K562 (cell line): ENCODE results near the gene HAGHL. TPM values are rescaled to one million over a fixed set of nuclear protein-coding genes. Genes with fewer than 3 reads are reported as not detected.

ENCODE experiments used
- ARID1B ChIP-seq: fragments of 450-650 bp; IDR thresholded peaks from 2 replicates; pipeline ENCODE4 v1.6.1; 2016; ENCODE audit warnings: antibody characterized with exemption, mild to moderate bottlenecking, inconsistent platforms
- ATF2 ChIP-seq: sonication (generic); formaldehyde crosslinking; IDR thresholded peaks from 2 replicates; pipeline ENCODE4 v1.8.1; 2022; ENCODE audit warnings: missing genetic modification reagents
- BRD4 ChIP-seq: fragments of 200-600 bp; sonication (generic); IDR thresholded peaks from 2 replicates; pipeline ENCODE4 v1.6.1; 2017; ENCODE audit warnings: inconsistent platforms
- CCNT2 ChIP-seq: IDR thresholded peaks from 2 replicates; pipeline ENCODE4 v1.6.1; 2011; ENCODE audit warnings: borderline replicate concordance, low read depth, mild to moderate bottlenecking, moderate library complexity, mixed read lengths, low read length; ENCODE audit not compliant: insufficient read length; ENCODE audit errors: extremely low read depth
- ERF ChIP-seq: fragments of 450-650 bp; formaldehyde crosslinking; IDR thresholded peaks from 2 replicates; pipeline ENCODE4 v1.4.0; 2020; ENCODE audit warnings: mild to moderate bottlenecking, mixed read lengths
- ETV5 ChIP-seq: sonication (generic); formaldehyde crosslinking; IDR thresholded peaks from 2 replicates; pipeline ENCODE4 v1.4.0; 2020; ENCODE audit warnings: low read depth, mild to moderate bottlenecking, missing genetic modification reagents
- HCFC1 ChIP-seq: IDR thresholded peaks from 2 replicates; pipeline ENCODE4 v1.6.1; 2012; ENCODE audit warnings: low read depth, low read length, improper control_type of control experiment
- MEF2A ChIP-seq: IDR thresholded peaks from 2 replicates; pipeline ENCODE4 v1.6.1; 2011; ENCODE audit warnings: low read depth, mild to moderate bottlenecking, low read length, moderate library complexity; ENCODE audit not compliant: control insufficient read depth
- NKRF ChIP-seq: fragments of 450-650 bp; IDR thresholded peaks from 2 replicates; pipeline ENCODE4 v1.6.1; 2016; ENCODE audit warnings: borderline replicate concordance
- RUNX1 ChIP-seq: sonication (generic); IDR thresholded peaks from 2 replicates; pipeline ENCODE4 v1.6.1; 2016; ENCODE audit warnings: antibody characterized with exemption, low read depth
- TCF15 ChIP-seq: fragments of 250-450 bp; sonication (Bioruptor Pico); IDR thresholded peaks from 2 replicates; pipeline ENCODE4 v1.8.0; 2022; ENCODE audit warnings: moderate library complexity, mild to moderate bottlenecking, inconsistent platforms
- TEAD4 ChIP-seq, 2 experiments: sonication (generic) in 1 of 2; formaldehyde crosslinking in 1 of 2; IDR thresholded peaks; 2 replicates each; pipeline versions ENCODE4 v1.6.1 to v1.8.0; 2012 to 2022; ENCODE audit warnings: borderline replicate concordance in 1 of 2, inconsistent platforms in 1 of 2, low read length in 1 of 2, mild to moderate bottlenecking in 1 of 2, missing genetic modification reagents in 1 of 2
- U2AF2 ChIP-seq: fragments of 200-400 bp; formaldehyde crosslinking; optimal IDR thresholded peaks from 2 replicates; pipeline ENCODE3; 2017; ENCODE audit warnings: low read depth, mild to moderate bottlenecking, low read length
- ZNF282 ChIP-seq: sonication (generic); formaldehyde crosslinking; IDR thresholded peaks from 2 replicates; pipeline ENCODE4 v1.8.1; 2023; ENCODE audit warnings: missing genetic modification reagents
- polyA plus RNA-seq, 8 experiments: library from polyadenylated mRNA; depleted of rRNA in 4 of 8; stranded (reverse) in 5 of 8; unstranded in 3 of 8; fragments of >200 nt; fragmentation: Nextera tagmentation in 2 of 8; fragmentation: Illumina TruSeq in 1 of 8; extraction: Ambion mirVana in 2 of 8; extraction: Trizol in 1 of 8; gene quantifications; 2 replicates each; pipeline versions ENCODE4 v1.2.1 to v1.2.3, GENCODE V29; 2011 to 2014; ENCODE audit warnings: inconsistent platforms in 1 of 8, missing spikeins in 1 of 8
- total RNA-seq, 7 experiments: library from RNA; depleted of rRNA in 6 of 7; stranded (reverse); fragments of >200 nt in 6 of 7; fragmentation: Illumina TruSeq in 2 of 7; extraction: Trizol in 2 of 7; gene quantifications; 2 replicates each; pipeline versions ENCODE4 v1.2.1 to v1.2.3, GENCODE V29; 2011 to 2021; ENCODE audit warnings: low replicate concordance in 1 of 7
- TF ChIP-seq, protein P1 (sequence below): fragments of 450-650 bp; conservative IDR thresholded peaks from 2 replicates; pipeline ENCODE4 v1.6.1; 2016; ENCODE audit warnings: missing genetic modification characterization, low read depth, mild to moderate bottlenecking, control low read depth, missing compliant biosample characterization
- TF ChIP-seq, protein P2 (sequence below), 3 experiments: fragments of 200-800 bp in 1 of 3; sonication (Bioruptor generic) in 1 of 3; sonication (generic) in 1 of 3; formaldehyde crosslinking in 1 of 3; IDR thresholded peaks; 2 replicates each; pipeline versions ENCODE4 v1.6.1 to v1.8.0; 2016 to 2022; ENCODE audit warnings: mild to moderate bottlenecking in 2 of 3, missing compliant biosample characterization in 2 of 3, missing genetic modification characterization in 2 of 3, missing genetic modification reagents in 1 of 3
- TF ChIP-seq, protein P3 (sequence below): fragments of 450-650 bp; IDR thresholded peaks from 2 replicates; pipeline ENCODE4 v1.6.1; 2014; ENCODE audit warnings: low read depth, mild to moderate bottlenecking, moderate library complexity, borderline replicate concordance

Gene HAGHL
- total and polyA plus RNA-seq, 9 of the 15 experiments (the other 6 are each of a cell fraction or from before 2014, with no cell fraction given), result 0.31 to 83.4 (median 20.7) TPM

DNA sequence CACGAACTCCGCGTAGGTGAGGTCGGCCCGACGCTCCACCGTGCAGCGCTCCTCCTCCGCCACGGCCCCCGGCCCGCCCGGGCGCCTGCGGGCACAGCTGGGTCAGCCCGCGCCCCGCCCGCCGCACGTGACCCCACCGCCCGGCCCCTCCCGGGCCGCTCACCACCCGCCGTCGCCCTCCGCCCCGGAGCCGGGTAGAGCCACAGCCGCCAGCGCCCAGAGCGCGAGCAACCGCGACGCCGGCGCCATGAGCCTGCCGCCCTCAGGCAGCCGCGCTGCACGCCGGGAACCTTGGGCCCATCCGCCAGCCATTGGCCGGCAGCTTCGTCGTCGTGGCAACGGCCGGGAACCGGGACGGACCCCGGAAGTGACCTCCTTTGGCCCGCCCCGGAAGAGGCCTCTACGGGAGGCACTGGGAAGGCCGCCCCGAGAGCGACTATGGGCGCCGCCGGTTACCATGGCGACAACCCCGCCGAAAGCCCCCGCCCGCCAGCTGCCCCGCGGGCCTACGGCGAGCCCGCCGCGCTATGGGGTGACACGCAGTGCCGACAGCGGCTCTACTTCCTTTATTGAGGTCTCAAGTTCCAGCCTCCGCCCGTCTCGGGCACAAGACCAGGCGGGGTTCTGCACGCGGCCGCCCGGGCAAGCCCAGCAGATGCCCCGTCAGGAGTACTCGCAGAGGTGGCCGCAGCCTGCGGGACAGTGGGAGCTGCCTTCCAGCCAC, 42.7 kb upstream of the HAGHL start, which contains the start of gene JMJD8 (continued):
- TF ChIP-seq ATF2 (CRISPR knock-in tag) (0 out of 2 replicates have a peak, but pooled peaks have one; percentile 4), MEF2A (no peak), TEAD4 (IDR thresholded peaks at IDR 0.05; ENCODE audit: low read length) (0 out of 2 replicates have a peak, but pooled peaks have one; percentile 26), TEAD4 (CRISPR knock-in tag; IDR thresholded peaks at IDR 0.05; ENCODE audit: borderline replicate concordance) (no peak), BRD4 (no peak), TCF15 (CRISPR knock-in tag) (no peak), ETV5 (CRISPR knock-in tag) (peak; percentile 58), CCNT2 (peak; percentile 87), NKRF (no peak), ZNF282 (0 out of 2 replicates have a peak, but pooled peaks have one; percentile 12), HCFC1 (peak; percentile 71), RUNX1 (no peak), ARID1B (no peak), ERF (CRISPR knock-in tag) (peak; percentile 36), U2AF2 (no peak)
- TF ChIP-seq, protein P1, sequence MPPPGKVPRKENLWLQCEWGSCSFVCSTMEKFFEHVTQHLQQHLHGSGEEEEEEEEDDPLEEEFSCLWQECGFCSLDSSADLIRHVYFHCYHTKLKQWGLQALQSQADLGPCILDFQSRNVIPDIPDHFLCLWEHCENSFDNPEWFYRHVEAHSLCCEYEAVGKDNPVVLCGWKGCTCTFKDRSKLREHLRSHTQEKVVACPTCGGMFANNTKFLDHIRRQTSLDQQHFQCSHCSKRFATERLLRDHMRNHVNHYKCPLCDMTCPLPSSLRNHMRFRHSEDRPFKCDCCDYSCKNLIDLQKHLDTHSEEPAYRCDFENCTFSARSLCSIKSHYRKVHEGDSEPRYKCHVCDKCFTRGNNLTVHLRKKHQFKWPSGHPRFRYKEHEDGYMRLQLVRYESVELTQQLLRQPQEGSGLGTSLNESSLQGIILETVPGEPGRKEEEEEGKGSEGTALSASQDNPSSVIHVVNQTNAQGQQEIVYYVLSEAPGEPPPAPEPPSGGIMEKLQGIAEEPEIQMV (tag), result no peak
- TF ChIP-seq, protein P2, sequence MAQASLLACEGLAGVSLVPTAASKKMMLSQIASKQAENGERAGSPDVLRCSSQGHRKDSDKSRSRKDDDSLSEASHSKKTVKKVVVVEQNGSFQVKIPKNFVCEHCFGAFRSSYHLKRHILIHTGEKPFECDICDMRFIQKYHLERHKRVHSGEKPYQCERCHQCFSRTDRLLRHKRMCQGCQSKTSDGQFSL (CRISPR knock-in tag; IDR thresholded peaks at IDR 0.05), result 0 out of 2 replicates have a peak, but pooled peaks have one; percentile 28
- TF ChIP-seq, protein P2 (tag; IDR thresholded peaks at IDR 0.05), result no peak
- TF ChIP-seq, protein P3, sequence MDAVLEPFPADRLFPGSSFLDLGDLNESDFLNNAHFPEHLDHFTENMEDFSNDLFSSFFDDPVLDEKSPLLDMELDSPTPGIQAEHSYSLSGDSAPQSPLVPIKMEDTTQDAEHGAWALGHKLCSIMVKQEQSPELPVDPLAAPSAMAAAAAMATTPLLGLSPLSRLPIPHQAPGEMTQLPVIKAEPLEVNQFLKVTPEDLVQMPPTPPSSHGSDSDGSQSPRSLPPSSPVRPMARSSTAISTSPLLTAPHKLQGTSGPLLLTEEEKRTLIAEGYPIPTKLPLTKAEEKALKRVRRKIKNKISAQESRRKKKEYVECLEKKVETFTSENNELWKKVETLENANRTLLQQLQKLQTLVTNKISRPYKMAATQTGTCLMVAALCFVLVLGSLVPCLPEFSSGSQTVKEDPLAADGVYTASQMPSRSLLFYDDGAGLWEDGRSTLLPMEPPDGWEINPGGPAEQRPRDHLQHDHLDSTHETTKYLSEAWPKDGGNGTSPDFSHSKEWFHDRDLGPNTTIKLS, result peak; percentile 63; the same call in 1 of the 2 replicates
